GM08714 (cell line): ENCODE measurements around the gene ALDH1B1.

Experiments
- H3K4me3 ChIP-seq: fragments of 200-500 bp; sonication (Bioruptor generic); 2 replicates; pipeline ENCODE4 v1.5.1; 2014; ENCODE audit warnings: mild to moderate bottlenecking, low read length, inconsistent platforms
- ZNF274 ChIP-seq: IDR thresholded peaks from 2 replicates; pipeline ENCODE4 v1.6.1; 2012; ENCODE audit warnings: mild to moderate bottlenecking, low read depth, low read length

Gene ALDH1B1

GRCh38 chr9:38442473-38443096 lies 50.1 kb downstream of the ALDH1B1 start:
- H3K4me3 ChIP-seq: no peak overlapping the region
- no peak for TF ChIP-seq ZNF274

- no peak overlapping the region for H3K4me3 ChIP-seq
- TF ChIP-seq ZNF274: no peak
Observed at GRCh38 chr9:38443181-38443580, 50.7 kb downstream of the ALDH1B1 start.

- no peak for TF ChIP-seq ZNF274
Observed at GRCh38 chr9:38443597-38443996, 51.1 kb downstream of the ALDH1B1 start.

GRCh38 chr9:38445154-38446043 lies 52.9 kb downstream of the ALDH1B1 start:
- no peak overlapping the region for H3K4me3 ChIP-seq
- TF ChIP-seq ZNF274: no peak

More at GRCh38 chr9:38443597-38443996, 51.1 kb downstream of the ALDH1B1 start:
- H3K4me3 ChIP-seq: no peak overlapping the region

- no peak for TF ChIP-seq ZNF274
- no peak overlapping the region for H3K4me3 ChIP-seq
Observed at GRCh38 chr9:38447703-38448102, 55.2 kb downstream of the ALDH1B1 start.
